Adrenal gland (tissue), 12 donors: ENCODE measurements around the gene FLNC. TPM values are rescaled to one million over a fixed set of nuclear protein-coding genes. Genes with fewer than 3 reads are reported as not detected.
A peak's percentile ranks its signal among the peaks of the same experiment; 100 is the strongest.

Experiments
- DNase-seq, 7 donors: peaks; one replicate each; pipeline ENCODE4 v3.0.0-alpha.2; 2019 to 2020
- H3K27ac ChIP-seq, 5 donors: fragments of 200-600 bp; sonication (generic) in 4 of 5; 1 replicate in 3 of 5; 2 replicates in 2 of 5; pipeline versions ENCODE4 v1.5.1 to v1.8.0; 2016 to 2020; ENCODE audit warnings: mild to moderate bottlenecking in 1 of 5
- H3K27me3 ChIP-seq: fragments of 200-600 bp; 2 replicates; pipeline ENCODE4 v1.8.0; 2021
- H3K36me3 ChIP-seq, 2 donors: fragments of 200-600 bp; replicated peaks in 1 of 2; 1 replicate in 1 of 2; 2 replicates in 1 of 2; pipeline versions ENCODE4 v1.5.1 to v1.8.0; 2018 to 2022
- H3K4me1 ChIP-seq, 2 donors: fragments of 200-600 bp; replicated peaks in 1 of 2; 1 replicate in 1 of 2; 2 replicates in 1 of 2; pipeline versions ENCODE4 v1.5.1 to v1.8.0; 2018 to 2021
- H3K4me3 ChIP-seq, 4 donors: fragments of 200-600 bp; sonication (generic) in 3 of 4; one replicate each; pipeline ENCODE4 v1.5.1; 2016 to 2018
- H3K9me3 ChIP-seq, 3 donors: fragments of 200-600 bp; sonication (generic) in 1 of 3; replicated peaks in 1 of 3; 1 replicate in 2 of 3; 2 replicates in 1 of 3; pipeline versions ENCODE4 v1.5.1 to v1.8.0; 2016 to 2021
- CTCF ChIP-seq, 6 experiments: fragments of 450-650 bp in 4 of 6; fragments of 200-600 bp in 2 of 6; sonication (generic) in 1 of 6; IDR thresholded peaks; 1 replicate in 5 of 6; 2 replicates in 1 of 6; pipeline versions ENCODE4 v1.5.1 to v1.8.0; 2016 to 2021; ENCODE audit warnings: antibody characterized with exemption in 6 of 6, mild to moderate bottlenecking in 2 of 6, moderate library complexity in 1 of 6
- POLR2A ChIP-seq, 2 donors: fragments of 450-650 bp; IDR thresholded peaks; one replicate each; pipeline ENCODE4 v1.6.1; 2017; ENCODE audit warnings: antibody characterized with exemption in 2 of 2, mild to moderate bottlenecking in 2 of 2, moderate library complexity in 1 of 2
- WGBS, 4 donors: extraction: QIAGEN DNeasy Blood & Tissue Kit in 2 of 4; methylation state at CpG; one replicate each; pipeline versions ENCODE4 v1.1.5 to v1.1.7; 2013 to 2017; 5-methylcytosine and 5-hydroxymethylcytosine counted together
- intact Hi-C, 2 donors: fragments of 100-400 bp; cut with DNase I; formaldehyde crosslinking; loops; one replicate each; pipeline versions ENCODE4 v1.14.1 to v1.15.0; 2022 to 2023
- polyA plus RNA-seq, 3 donors: library from polyadenylated mRNA; stranded (reverse); fragments of 200-250 nt in 2 of 3; fragments of 350-450 nt in 1 of 3; fragmentation: Illumina TruSeq in 1 of 3; extraction: RNeasy Lipid Tissue Mini Kit (QIAGEN cat#74804) in 1 of 3; gene quantifications; one replicate each; pipeline ENCODE4 v1.2.3, GENCODE V29; 2013 to 2014
- total RNA-seq, 9 donors: library from RNA; depleted of rRNA in 4 of 9; stranded (reverse); fragments of >200 nt in 4 of 9; fragments of 120-200 nt in 1 of 9; fragmentation: NEBNext Ultra II Directional in 1 of 9; extraction: Animal tissue kit (Norgen Biotek cat#: 25700) in 1 of 9; gene quantifications; one replicate each; pipeline versions ENCODE4 v1.1.0 to v1.2.4, GENCODE V29; 2013 to 2023
- donor health status: healthy with polysubstance abuse.
- donor health status: Bipolar disorder and iron deficiency.
- donor health status: DM: yes; HTN: yes; CAD: no.
- donor health status: DM: no; HTN: no; CAD: no.
- donor health status: DM: no; HTN: no; CAD: no.
- donor health status: DM: yes; HTN: yes; CAD: no.

FLNC gene
- total and polyA plus RNA-seq, 12 donors: 0.66 to 7.3 (median 2.5) TPM

GRCh38 chr7:128826916-128827247, 3.3 kb upstream of the FLNC start:
- Histone ChIP-seq H3K9me3 (no peaks in the 10 kb centered on the region), H3K36me3 (no peaks in the 10 kb centered on the region), H3K27me3 (peaks cover 18% of the 10 kb centered on the region), H3K27ac (no peak overlapping the region), H3K4me1 (peaks cover 6 to 12% of the 10 kb centered on the region in 2 donors), H3K4me3 (no peak overlapping the region)
- intact Hi-C loops: no loop called here
- no peak for DNase-seq
- 63 to 83% (median 78%) methylated on average over 1 of the region's 1 CpG for WGBS, 4 donors
- TF ChIP-seq CTCF (IDR thresholded peaks at IDR 0.05) (no peak), POLR2A (IDR thresholded peaks at IDR 0.05) (no peak)

GRCh38 chr7:128827248-128827958, 2.8 kb upstream of the FLNC start:
- Histone ChIP-seq H3K27ac (no peak overlapping the region), H3K27me3 (peaks cover 22% of the 10 kb centered on the region), H3K4me1 (peaks cover 6 to 12% of the 10 kb centered on the region in 2 donors), H3K4me3 (no peak overlapping the region), H3K9me3 (no peaks in the 10 kb centered on the region), H3K36me3 (no peaks in the 10 kb centered on the region)
- WGBS, 4 donors: 81 to 93% (median 87%) methylated on average over 4 to 17 of the region's 17 CpGs
- DNase-seq: peak in 3 of 7 donors; percentile 32 to 42 (median 39)
- intact Hi-C loops: no loop called here
- TF ChIP-seq CTCF (IDR thresholded peaks at IDR 0.05) (no peak), POLR2A (IDR thresholded peaks at IDR 0.05) (no peak)

- Histone ChIP-seq H3K27me3 (peaks cover 22% of the 10 kb centered on the region), H3K4me1 (peaks cover 6 to 12% of the 10 kb centered on the region in 2 donors), H3K36me3 (no peaks in the 10 kb centered on the region), H3K9me3 (no peaks in the 10 kb centered on the region), H3K4me3 (no peak overlapping the region), H3K27ac (no peak overlapping the region)
- intact Hi-C loops: no loop called here
- 84 to 87% (median 85%) methylated on average over 8 to 10 of the region's 10 CpGs for WGBS, 4 donors
- TF ChIP-seq CTCF (IDR thresholded peaks at IDR 0.05): no peak
- TF ChIP-seq POLR2A (IDR thresholded peaks at IDR 0.05): no peak
- no peak for DNase-seq
These were observed 2.1 kb upstream of the FLNC start for GRCh38 chr7:128827971-128828711.

GRCh38 chr7:128829391-128830166, 627 bp upstream of the FLNC start:
- Histone ChIP-seq H3K4me3 (peak overlapping the region in 1 of 4 donors; percentile 52), H3K36me3 (no peaks in the 10 kb centered on the region), H3K4me1 (peaks cover 6 to 12% of the 10 kb centered on the region in 2 donors), H3K27ac (no peak overlapping the region), H3K27me3 (peaks cover 22% of the 10 kb centered on the region), H3K9me3 (no peaks in the 10 kb centered on the region)
- 18 to 35% (median 28%) methylated on average over 6 to 13 of the region's 13 CpGs for WGBS, 4 donors
- no peak for TF ChIP-seq CTCF (IDR thresholded peaks at IDR 0.05)
- no peak for TF ChIP-seq POLR2A (IDR thresholded peaks at IDR 0.05)
- intact Hi-C loops: no loop called here
- DNase-seq: peak in 1 of 7 donors; percentile 28
